ENCODE data around the gene MED12.
A peak's percentile ranks its signal among the peaks of the same experiment; 100 is the strongest.

Gene MED12

DNA sequence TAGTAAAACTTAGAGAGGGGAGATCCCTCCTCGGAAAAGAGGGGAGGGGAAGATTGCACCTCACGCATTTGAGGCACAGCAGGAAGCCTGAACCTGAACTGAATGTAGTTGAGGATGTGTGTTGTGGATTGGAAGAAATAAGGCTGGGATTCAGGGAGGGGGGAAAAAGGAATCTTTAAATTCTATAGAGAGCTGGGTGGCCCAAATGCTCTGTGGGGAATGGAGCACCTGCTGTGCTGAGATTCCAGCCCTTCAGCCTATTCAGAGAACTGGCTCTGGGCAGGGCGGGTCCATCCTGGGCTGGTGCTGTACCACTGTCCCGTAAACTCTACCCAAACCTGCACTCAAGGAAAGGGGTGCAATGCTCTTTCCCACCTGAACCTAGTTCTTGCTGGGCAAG is 18.7 kb upstream of the MED12 start:
- Histone ChIP-seq H3K27ac (ENCODE audit: extremely low read depth, low read depth, low read length) (no peak overlapping the region), H3K4me3 (ENCODE audit: low read depth, low read length) (no peak overlapping the region), H3K36me3 (ENCODE audit: control insufficient read depth in 2 of 2, insufficient read depth in 1 of 2, low read length in 2 of 2) (peaks cover 0 to 17% of the 10 kb centered on the region in 2 experiments; a peak in 1 of 3 replicates), H3K4me1 (ENCODE audit: control insufficient read depth, insufficient read depth, low read length) (peaks cover 3% of the 10 kb centered on the region; the same call in 1 of the 2 replicates), H3K9me3 (ENCODE audit: control insufficient read depth, insufficient read depth, low read depth, low read length) (no peaks in the 10 kb centered on the region)
- POLR2A ChIA-PET, result interaction anchor here (1.2 kb wide), 2 partner anchors 19 to 27 kb away, joined by 3 to 6 read pairs; partner anchors contain the start of gene MED12
- CTCF ChIA-PET, result interaction anchor here (1.0 to 1.3 kb wide), 2 partner anchors 30 to 79 kb away, joined by 3 to 4 read pairs; no protein-coding TSS in a partner anchor
- TF ChIP-seq ZNF623 (tag by site-specific recombination; IDR thresholded peaks at IDR 0.05), result no peak
- TF ChIP-seq ZIC2 (tag by site-specific recombination; IDR thresholded peaks at IDR 0.05), result peak; percentile 29; the same call in 1 of the 2 replicates
- no peak for TF ChIP-seq ZNF133 (tag by site-specific recombination; IDR thresholded peaks at IDR 0.05)
- TF ChIP-seq ZBTB11 (tag by site-specific recombination; conservative IDR thresholded peaks at IDR 0.05; ENCODE audit: low read depth), result no peak

GRCh38 chrX:71100581-71101505 is 17.6 kb upstream of the MED12 start:
- Histone ChIP-seq H3K4me1 (ENCODE audit: control insufficient read depth, insufficient read depth, low read length) (peaks cover 3% of the 10 kb centered on the region; the same call in 1 of the 2 replicates), H3K36me3 (ENCODE audit: control insufficient read depth in 2 of 2, insufficient read depth in 1 of 2, low read length in 2 of 2) (peaks cover 0 to 17% of the 10 kb centered on the region in 2 experiments; a peak in 1 of 3 replicates), H3K4me3 (ENCODE audit: low read depth, low read length) (no peak overlapping the region), H3K27ac (ENCODE audit: extremely low read depth, low read depth, low read length) (no peak overlapping the region), H3K9me3 (ENCODE audit: control insufficient read depth, insufficient read depth, low read depth, low read length) (no peaks in the 10 kb centered on the region)
- ChIA-PET CTCF (interaction anchor here (0.5 to 0.7 kb wide), 2 partner anchors 99 to 811 kb away, joined by 4 to 5 read pairs; partner anchors contain the start of genes KIF4A and PDZD11), POLR2A (interaction anchor here (2.9 kb wide), 1 partner anchor 18 kb away, joined by 16 read pairs; the partner anchor contains the start of gene MED12)
- TF ChIP-seq ZEB2 (tag by site-specific recombination; IDR thresholded peaks at IDR 0.05), result no peak
- no peak for TF ChIP-seq ZNF555 (tag by site-specific recombination; conservative IDR thresholded peaks at IDR 0.05)
- no peak for TF ChIP-seq ZBTB20 (tag by site-specific recombination; IDR thresholded peaks at IDR 0.05)
- TF ChIP-seq TSHZ1 (tag by site-specific recombination; IDR thresholded peaks at IDR 0.05; ENCODE audit: borderline replicate concordance), result no peak
- TF ChIP-seq, protein P1, sequence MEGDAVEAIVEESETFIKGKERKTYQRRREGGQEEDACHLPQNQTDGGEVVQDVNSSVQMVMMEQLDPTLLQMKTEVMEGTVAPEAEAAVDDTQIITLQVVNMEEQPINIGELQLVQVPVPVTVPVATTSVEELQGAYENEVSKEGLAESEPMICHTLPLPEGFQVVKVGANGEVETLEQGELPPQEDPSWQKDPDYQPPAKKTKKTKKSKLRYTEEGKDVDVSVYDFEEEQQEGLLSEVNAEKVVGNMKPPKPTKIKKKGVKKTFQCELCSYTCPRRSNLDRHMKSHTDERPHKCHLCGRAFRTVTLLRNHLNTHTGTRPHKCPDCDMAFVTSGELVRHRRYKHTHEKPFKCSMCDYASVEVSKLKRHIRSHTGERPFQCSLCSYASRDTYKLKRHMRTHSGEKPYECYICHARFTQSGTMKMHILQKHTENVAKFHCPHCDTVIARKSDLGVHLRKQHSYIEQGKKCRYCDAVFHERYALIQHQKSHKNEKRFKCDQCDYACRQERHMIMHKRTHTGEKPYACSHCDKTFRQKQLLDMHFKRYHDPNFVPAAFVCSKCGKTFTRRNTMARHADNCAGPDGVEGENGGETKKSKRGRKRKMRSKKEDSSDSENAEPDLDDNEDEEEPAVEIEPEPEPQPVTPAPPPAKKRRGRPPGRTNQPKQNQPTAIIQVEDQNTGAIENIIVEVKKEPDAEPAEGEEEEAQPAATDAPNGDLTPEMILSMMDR (tag by site-specific recombination; IDR thresholded peaks at IDR 0.05), result peak; percentile 72
- no peak for TF ChIP-seq HOXC10 (CRISPR knock-in tag; IDR thresholded peaks at IDR 0.05)
- no peak for TF ChIP-seq ZNF324 (tag by site-specific recombination; IDR thresholded peaks at IDR 0.05)
